ENCODE data around the gene ZHX3. TPM values are rescaled to one million over a fixed set of nuclear protein-coding genes. Genes with fewer than 3 reads are reported as not detected.

ZHX3 gene
- total and polyA plus RNA-seq, 10 of the 15 experiments (the other 5 are each of a cell fraction or from before 2014, with no cell fraction given) = 1.3 to 14.0 (median 5.0) TPM

- no peak overlapping the region for H3K9ac ChIP-seq (ENCODE audit: control insufficient read depth, insufficient read depth, low read length)
- BruUV-seq (replicated peaks) = no TSS peak
- SMC1A ChIA-PET (ENCODE audit: uncharacterized antibody, unreplicated experiment) = interaction anchor here (1.1 to 1.2 kb wide), 2 partner anchors 161 to 351 kb away, joined by 3 to 4 read pairs; no protein-coding TSS in a partner anchor
- no peak for ATAC-seq
- CTCF ChIA-PET = no interaction called here
- H4K20me1 ChIP-seq (ENCODE audit: control insufficient read depth, insufficient read depth) = no peaks in the 10 kb centered on the region
- intact Hi-C loops (cut with micrococcal nuclease; ENCODE audit: unreplicated experiment) (no loop called here), in situ Hi-C loops (cut with MboI) (no loop called here)
- no peak overlapping the region for H2AFZ ChIP-seq (ENCODE audit: control insufficient read depth, low read depth, low read length)
- H3K36me3 ChIP-seq (ENCODE audit: control insufficient read depth in 2 of 2, insufficient read depth in 2 of 2, low read length in 1 of 2) = no peaks in the 10 kb centered on the region
- H3K9me3 ChIP-seq (replicated peaks; ENCODE audit: control insufficient read depth, insufficient read depth, low read length) = no peaks in the 10 kb centered on the region
- H3K27ac ChIP-seq (ENCODE audit: control insufficient read depth, insufficient read depth) = no peak overlapping the region
- POLR2A ChIA-PET = interaction anchor here (0.6 kb wide), 1 partner anchor 217 kb away, joined by 4 read pairs; no protein-coding TSS in a partner anchor
- no peak overlapping the region for H3K4me2 ChIP-seq (ENCODE audit: control insufficient read depth, insufficient read depth)
- no peaks in the 10 kb centered on the region for H3K27me3 ChIP-seq (replicated peaks in 1 of 2; ENCODE audit: control insufficient read depth in 2 of 2, insufficient read depth in 2 of 2, low read length in 1 of 2)
- H3K79me2 ChIP-seq (ENCODE audit: control insufficient read depth, insufficient read depth, low read length) = no peaks in the 10 kb centered on the region
- TF ChIP-seq REST (IDR thresholded peaks at IDR 0.05; ENCODE audit: low read depth, low read length) (no peak), NFYB (IDR thresholded peaks at IDR 0.05; ENCODE audit: insufficient read depth, low read depth, low read length) (no peak), MTA2 (IDR thresholded peaks at IDR 0.05; ENCODE audit: low read depth) (no peak), SREBF1 (IDR thresholded peaks at IDR 0.05; ENCODE audit: low read length) (no peak), USF2 (IDR thresholded peaks at IDR 0.05; ENCODE audit: borderline replicate concordance, low read depth, low read length) (no peak), MEF2A (IDR thresholded peaks at IDR 0.05; ENCODE audit: insufficient read depth, low read depth, low read length) (no peak), SKIL (IDR thresholded peaks at IDR 0.05; ENCODE audit: low read depth, poor library complexity, severe bottlenecking) (no peak), CHD4 (IDR thresholded peaks at IDR 0.05) (no peak), JUNB (IDR thresholded peaks at IDR 0.05) (no peak), EP300 (IDR thresholded peaks at IDR 0.05; ENCODE audit: borderline replicate concordance in 1 of 2, control insufficient read depth in 1 of 2, low read depth in 2 of 2, low read length in 2 of 2) (no peak)
- no peak overlapping the region for H3K4me3 ChIP-seq
- no peak for DNase-seq (ENCODE audit: low read depth, low spot score)
- FAIRE-seq = no peak
- RAD21 ChIA-PET (ENCODE audit: unreplicated experiment) = no interaction called here
- WGBS (ENCODE audit: insufficient coverage, insufficient replicate concordance, low lambda C conversion rate, missing lambda C conversion rate) = 100% methylated on average over 2 of the region's 2 CpGs
- peaks cover 6% of the 10 kb centered on the region for H3K4me1 ChIP-seq (ENCODE audit: control insufficient read depth, insufficient read depth, low read length)
These were observed 16.5 kb upstream of the ZHX3 start for GRCh38 chr20:41334036-41334435.
